GF-D8 (cell line): ENCODE measurements around the gene CTSV.
"Not testable (repeated sequence)": the region's sequence is repeated elsewhere in the genome, so short reads cannot be mapped to it uniquely, and the experiment has no call there.

Source experiments
- DNase-seq: peaks from one replicate; lab custom pipeline; 2025; lab: John Stamatoyannopoulos, UW

CTSV gene

GRCh38 chr9:97038611-97039513 lies at the start of gene CTSV:
Gene CTSV, minus strand, starts transcription at chr9:97039142. Its CDS starts 1,099 bp downstream, at chr9:97038043.
- DNase-seq, result no peak

GRCh38 chr9:97087668-97088215 lies 48.8 kb upstream of the CTSV start:
- not testable (repeated sequence) for DNase-seq

- DNase-seq, result not testable (repeated sequence)
Observed at GRCh38 chr9:97084562-97084991, 45.6 kb upstream of the CTSV start.

GRCh38 chr9:97078362-97078761 lies 39.4 kb upstream of the CTSV start:
- no peak for DNase-seq

GRCh38 chr9:97077452-97078295 lies 38.7 kb upstream of the CTSV start:
- no peak for DNase-seq

GRCh38 chr9:97076731-97077451 lies 37.9 kb upstream of the CTSV start:
- DNase-seq, result not testable (repeated sequence)

GRCh38 chr9:97076238-97076637 lies 37.3 kb upstream of the CTSV start:
- DNase-seq, result no peak

GRCh38 chr9:97075289-97075985 lies 36.5 kb upstream of the CTSV start:
- no peak for DNase-seq

GRCh38 chr9:97073506-97073905 lies 34.6 kb upstream of the CTSV start:
- no peak for DNase-seq

GRCh38 chr9:97072285-97072776 lies 33.4 kb upstream of the CTSV start:
- DNase-seq, result no peak

GRCh38 chr9:97070325-97070724 lies 31.4 kb upstream of the CTSV start:
- not testable (repeated sequence) for DNase-seq

- no peak for DNase-seq
Observed at GRCh38 chr9:97067490-97067889, 28.5 kb upstream of the CTSV start.

GRCh38 chr9:97064176-97064575 lies 25.2 kb upstream of the CTSV start:
- no peak for DNase-seq

- no peak for DNase-seq
Observed at GRCh38 chr9:97060796-97061195, 21.9 kb upstream of the CTSV start.

GRCh38 chr9:97059626-97060025 lies 20.7 kb upstream of the CTSV start:
- no peak for DNase-seq

- no peak for DNase-seq
Observed at GRCh38 chr9:97057651-97058050, 18.7 kb upstream of the CTSV start.

GRCh38 chr9:97055891-97056290 lies 16.9 kb upstream of the CTSV start:
- DNase-seq, result not testable (repeated sequence)

- no peak for DNase-seq
Observed at GRCh38 chr9:97053717-97054116, 14.8 kb upstream of the CTSV start.

- DNase-seq, result no peak
Observed at GRCh38 chr9:97052735-97053134, 13.8 kb upstream of the CTSV start.

GRCh38 chr9:97046228-97046627 lies 7.3 kb upstream of the CTSV start:
- DNase-seq, result no peak

- no peak for DNase-seq
Observed at GRCh38 chr9:97045300-97045699, 6.4 kb upstream of the CTSV start.
